ENCODE data around the gene HIF3A.
A peak's percentile ranks its signal among the peaks of the same experiment; 100 is the strongest.

The HIF3A gene

DNA sequence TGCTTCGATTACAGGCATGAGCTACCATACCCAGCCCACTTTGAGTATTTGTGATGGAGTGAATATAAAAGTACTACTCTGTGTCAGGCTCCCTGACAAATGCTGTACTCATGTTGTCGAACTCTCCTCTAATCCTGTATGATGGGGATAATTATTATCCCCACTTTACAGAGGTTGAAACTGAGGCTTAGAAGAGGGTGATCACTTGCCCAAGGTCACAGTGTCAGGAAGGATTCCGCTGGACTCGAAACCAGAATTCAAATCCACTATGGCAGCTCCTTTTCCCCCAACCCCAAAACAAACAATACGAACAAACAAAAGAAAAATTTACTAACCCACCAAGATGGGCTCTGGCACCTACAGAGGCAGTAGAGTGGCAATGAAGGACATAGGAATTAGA lies 48.3 kb downstream of the HIF3A start:
- Histone ChIP-seq H3K27ac (ENCODE audit: low read depth, low read length) (no peak overlapping the region), H3K27me3 (ENCODE audit: control insufficient read depth in 1 of 2, insufficient read depth in 2 of 2, low read length in 2 of 2) (no peaks in the 10 kb centered on the region)

DNA sequence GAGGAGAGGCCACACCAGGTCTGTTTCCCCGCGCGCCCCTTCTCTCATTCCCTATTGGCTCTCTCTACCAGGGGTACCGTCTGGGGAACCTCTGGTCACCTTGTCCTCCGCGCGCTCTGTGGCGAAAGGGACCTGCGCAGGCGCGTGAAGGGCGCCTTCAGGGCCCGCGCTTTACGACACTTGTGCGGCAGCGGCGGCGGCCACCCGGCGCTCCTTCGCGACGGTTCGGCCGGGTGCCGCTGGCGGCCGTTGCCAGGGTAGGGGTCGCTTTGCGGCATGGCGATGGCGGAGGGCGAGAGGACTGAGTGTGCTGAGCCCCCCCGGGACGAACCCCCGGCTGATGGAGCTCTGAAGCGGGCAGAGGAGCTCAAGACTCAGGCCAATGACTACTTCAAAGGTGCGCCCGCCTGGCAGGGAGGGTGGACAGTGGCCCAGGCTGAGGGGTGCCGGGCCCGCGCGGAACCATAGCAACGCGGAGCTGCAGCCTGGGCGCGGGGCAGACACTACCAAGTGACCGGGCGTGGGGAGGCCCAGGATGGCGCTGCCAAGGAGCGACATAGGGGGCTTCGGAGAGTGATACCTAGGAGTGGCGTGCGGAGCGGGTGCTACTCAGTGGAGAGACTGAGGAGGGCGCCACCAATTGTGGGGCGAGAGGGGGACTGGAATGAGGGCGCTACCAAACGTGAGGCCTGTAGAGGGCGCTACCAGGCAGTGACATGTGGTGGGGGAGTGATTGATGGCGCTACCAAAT lies 50.2 kb downstream of the HIF3A start, which contains the start of gene PPP5C:
Gene PPP5C (plus strand): TSS at position 267 of the 751 bp plus-strand sequence. CDS start 10 bp downstream, at position 277.
- Histone ChIP-seq H3K36me3 (ENCODE audit: control insufficient read depth in 1 of 2, insufficient read depth in 2 of 2, low read length in 2 of 2) (no peaks in the 10 kb centered on the region), H3K9ac (ENCODE audit: low read depth in 1 of 2, low read length in 2 of 2) (peak within 1 kb of the TSS; percentile 76 to 92), H3K27me3 (ENCODE audit: control insufficient read depth in 1 of 2, insufficient read depth in 2 of 2, low read length in 2 of 2) (no peaks in the 10 kb centered on the region), H3K9me3 (ENCODE audit: control insufficient read depth in 1 of 2, low read length in 2 of 2) (no peaks in the 10 kb centered on the region), H3K4me3 (ENCODE audit: low read depth in 1 of 2, low read length in 2 of 2) (peak within 1 kb of the TSS; percentile 95), H3K4me1 (ENCODE audit: control insufficient read depth in 1 of 2, insufficient read depth in 2 of 2, low read length in 2 of 2) (peaks cover 36 to 50% of the 10 kb centered on the region in 2 donors), H3K27ac (ENCODE audit: low read depth, low read length) (peak within 1 kb of the TSS; percentile 82)

More for the DNA sequence above, 48.3 kb downstream of the HIF3A start:
- Histone ChIP-seq H3K36me3 (ENCODE audit: control insufficient read depth in 1 of 2, insufficient read depth in 2 of 2, low read length in 2 of 2) (no peaks in the 10 kb centered on the region), H3K4me1 (ENCODE audit: control insufficient read depth in 1 of 2, insufficient read depth in 2 of 2, low read length in 2 of 2) (peaks cover 18 to 31% of the 10 kb centered on the region in 2 donors), H3K4me3 (ENCODE audit: low read depth in 1 of 2, low read length in 2 of 2) (no peak overlapping the region), H3K9me3 (ENCODE audit: control insufficient read depth in 1 of 2, low read length in 2 of 2) (no peaks in the 10 kb centered on the region), H3K9ac (ENCODE audit: low read depth in 1 of 2, low read length in 2 of 2) (no peak overlapping the region)

DNA sequence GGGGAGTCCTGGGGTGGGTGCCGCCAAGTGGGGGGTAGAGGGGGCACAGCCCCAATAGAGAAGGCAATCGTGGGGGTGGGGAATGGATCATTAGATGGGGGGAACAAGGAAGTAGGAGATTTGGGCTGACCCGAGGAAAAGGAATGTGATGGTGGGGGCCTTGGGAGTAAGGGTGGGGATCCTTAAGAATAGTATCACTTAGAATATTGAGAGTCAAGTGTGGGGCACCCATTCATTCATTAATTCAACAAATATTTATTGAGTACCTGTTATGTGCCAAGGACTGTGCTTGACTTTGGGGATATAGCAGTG lies 50.7 kb downstream of the HIF3A start:
- Histone ChIP-seq H3K9ac (ENCODE audit: low read depth in 1 of 2, low read length in 2 of 2) (peak overlapping the region; percentile 76 to 92), H3K4me3 (ENCODE audit: low read depth in 1 of 2, low read length in 2 of 2) (peak overlapping the region; percentile 95), H3K9me3 (ENCODE audit: control insufficient read depth in 1 of 2, low read length in 2 of 2) (no peaks in the 10 kb centered on the region), H3K4me1 (ENCODE audit: control insufficient read depth in 1 of 2, insufficient read depth in 2 of 2, low read length in 2 of 2) (peaks cover 37 to 52% of the 10 kb centered on the region in 2 donors), H3K27ac (ENCODE audit: low read depth, low read length) (no peak overlapping the region), H3K27me3 (ENCODE audit: control insufficient read depth in 1 of 2, insufficient read depth in 2 of 2, low read length in 2 of 2) (no peaks in the 10 kb centered on the region), H3K36me3 (ENCODE audit: control insufficient read depth in 1 of 2, insufficient read depth in 2 of 2, low read length in 2 of 2) (no peaks in the 10 kb centered on the region)

DNA sequence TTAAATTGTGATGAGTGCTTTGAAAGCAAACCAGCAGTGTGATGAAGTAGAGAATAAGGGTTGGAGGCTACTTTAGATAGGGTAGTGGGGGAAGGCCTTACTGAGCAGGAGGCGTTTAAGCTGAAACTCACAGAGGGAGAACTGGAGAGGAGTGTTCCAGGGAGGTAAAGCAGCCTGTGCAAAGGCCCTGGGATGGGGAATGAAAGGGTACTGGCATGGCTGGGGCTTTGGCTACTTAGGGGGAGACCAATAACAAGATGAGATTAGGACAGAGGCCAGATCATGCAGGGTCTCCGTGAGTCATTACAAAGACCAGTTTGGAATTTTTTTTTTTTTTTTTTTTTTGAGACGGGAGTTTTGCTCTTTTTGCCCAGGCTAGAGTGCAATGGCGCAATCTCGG lies 51.1 kb downstream of the HIF3A start:
- Histone ChIP-seq H3K36me3 (ENCODE audit: control insufficient read depth in 1 of 2, insufficient read depth in 2 of 2, low read length in 2 of 2) (peaks cover 0 to 3% of the 10 kb centered on the region in 2 donors), H3K4me1 (ENCODE audit: control insufficient read depth in 1 of 2, insufficient read depth in 2 of 2, low read length in 2 of 2) (peaks cover 37 to 52% of the 10 kb centered on the region in 2 donors), H3K27ac (ENCODE audit: low read depth, low read length) (no peak overlapping the region), H3K27me3 (ENCODE audit: control insufficient read depth in 1 of 2, insufficient read depth in 2 of 2, low read length in 2 of 2) (no peaks in the 10 kb centered on the region), H3K4me3 (ENCODE audit: low read depth in 1 of 2, low read length in 2 of 2) (peak overlapping the region; percentile 95), H3K9me3 (ENCODE audit: control insufficient read depth in 1 of 2, low read length in 2 of 2) (no peaks in the 10 kb centered on the region), H3K9ac (ENCODE audit: low read depth in 1 of 2, low read length in 2 of 2) (peak overlapping the region in 1 of 2 donors; percentile 9)

DNA sequence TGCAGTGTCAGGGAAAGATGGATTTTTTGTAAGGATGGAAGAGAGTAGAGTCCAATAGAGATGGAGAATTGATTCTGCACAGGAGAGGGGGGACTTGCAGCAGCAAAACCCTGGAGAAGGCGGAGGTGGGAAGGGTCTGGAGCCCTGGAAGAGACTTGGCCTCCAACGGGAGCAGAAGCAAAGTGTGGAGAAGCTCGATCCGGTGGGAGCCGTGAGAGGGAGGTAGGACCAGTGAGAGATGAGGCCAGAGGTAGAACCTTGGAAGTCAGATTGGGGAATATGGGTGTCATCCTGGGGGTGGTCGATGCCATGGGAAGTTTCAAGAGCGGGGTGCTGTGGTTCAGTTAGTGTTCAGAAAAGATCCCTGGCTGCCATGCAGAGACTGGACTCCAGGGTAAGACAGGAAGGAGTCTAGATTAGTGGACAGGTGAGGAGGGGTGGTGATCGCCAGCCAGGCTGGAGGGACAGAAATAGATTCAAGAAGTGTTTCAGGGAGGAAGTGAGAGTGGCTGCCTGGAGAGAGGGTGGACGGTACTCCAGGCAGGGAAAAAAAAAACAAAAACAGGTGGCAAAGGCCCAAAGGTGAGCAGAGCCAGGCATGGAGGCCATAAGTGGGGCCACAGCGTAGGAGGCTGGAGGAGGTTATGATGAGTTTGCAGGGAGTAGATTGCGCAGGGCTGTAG lies 52.6 kb downstream of the HIF3A start:
- H3K4me1 ChIP-seq (ENCODE audit: control insufficient read depth in 1 of 2, insufficient read depth in 2 of 2, low read length in 2 of 2) = peaks cover 37 to 52% of the 10 kb centered on the region in 2 donors
- peak overlapping the region in 1 of 2 donors; percentile 40 for H3K4me3 ChIP-seq (ENCODE audit: low read depth in 1 of 2, low read length in 2 of 2)
- H3K27me3 ChIP-seq (ENCODE audit: control insufficient read depth in 1 of 2, insufficient read depth in 2 of 2, low read length in 2 of 2) = no peaks in the 10 kb centered on the region
- H3K9ac ChIP-seq (ENCODE audit: low read depth in 1 of 2, low read length in 2 of 2) = no peak overlapping the region
- no peak overlapping the region for H3K27ac ChIP-seq (ENCODE audit: low read depth, low read length)
- H3K9me3 ChIP-seq (ENCODE audit: control insufficient read depth in 1 of 2, low read length in 2 of 2) = no peaks in the 10 kb centered on the region
- peaks cover 5 to 15% of the 10 kb centered on the region in 2 donors for H3K36me3 ChIP-seq (ENCODE audit: control insufficient read depth in 1 of 2, insufficient read depth in 2 of 2, low read length in 2 of 2)

DNA sequence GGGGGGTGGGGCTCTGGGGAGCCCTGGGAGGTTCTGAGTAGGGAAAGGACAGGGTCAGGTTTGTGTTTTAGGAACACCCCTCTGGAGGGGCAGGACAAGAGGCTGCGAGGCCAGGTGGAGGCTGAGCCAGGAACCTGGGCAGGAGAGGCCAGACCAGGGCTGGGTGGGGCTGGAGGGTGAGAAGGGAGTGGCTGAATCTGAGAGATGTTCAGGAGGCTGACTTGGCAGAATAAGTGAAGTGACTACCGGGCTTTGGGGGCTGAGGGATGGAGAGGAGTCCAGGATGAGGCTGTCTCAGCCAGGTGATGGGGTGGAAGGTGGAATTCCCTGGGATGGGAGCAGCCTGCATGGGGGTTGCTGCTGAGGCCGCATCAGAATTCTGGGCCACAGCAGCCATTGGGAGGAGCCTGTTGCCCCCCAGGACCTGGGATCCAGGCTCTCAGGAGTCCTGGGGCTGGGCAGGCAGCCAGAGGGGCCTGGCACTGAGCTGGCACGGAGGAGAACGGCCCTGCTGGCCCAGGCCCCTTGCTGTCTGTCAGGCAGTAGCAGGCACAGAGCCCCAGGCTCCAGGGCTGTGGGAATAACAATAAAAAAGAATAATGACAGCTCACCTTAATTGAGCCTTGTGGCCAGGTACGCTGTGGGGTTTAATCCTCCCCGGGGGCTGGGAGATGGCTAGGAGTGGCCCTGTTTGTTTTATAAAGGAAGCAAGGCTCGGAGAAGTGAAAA lies 53.4 kb downstream of the HIF3A start:
- H3K9ac ChIP-seq (ENCODE audit: low read depth in 1 of 2, low read length in 2 of 2) = peak overlapping the region in 1 of 2 donors; percentile 35
- no peak overlapping the region for H3K27ac ChIP-seq (ENCODE audit: low read depth, low read length)
- peaks cover 40 to 56% of the 10 kb centered on the region in 2 donors for H3K4me1 ChIP-seq (ENCODE audit: control insufficient read depth in 1 of 2, insufficient read depth in 2 of 2, low read length in 2 of 2)
- no peaks in the 10 kb centered on the region for H3K9me3 ChIP-seq (ENCODE audit: control insufficient read depth in 1 of 2, low read length in 2 of 2)
- H3K4me3 ChIP-seq (ENCODE audit: low read depth in 1 of 2, low read length in 2 of 2) = peak overlapping the region in 1 of 2 donors; percentile 32
- peaks cover 9 to 23% of the 10 kb centered on the region in 2 donors for H3K36me3 ChIP-seq (ENCODE audit: control insufficient read depth in 1 of 2, insufficient read depth in 2 of 2, low read length in 2 of 2)
- no peaks in the 10 kb centered on the region for H3K27me3 ChIP-seq (ENCODE audit: control insufficient read depth in 1 of 2, insufficient read depth in 2 of 2, low read length in 2 of 2)

DNA sequence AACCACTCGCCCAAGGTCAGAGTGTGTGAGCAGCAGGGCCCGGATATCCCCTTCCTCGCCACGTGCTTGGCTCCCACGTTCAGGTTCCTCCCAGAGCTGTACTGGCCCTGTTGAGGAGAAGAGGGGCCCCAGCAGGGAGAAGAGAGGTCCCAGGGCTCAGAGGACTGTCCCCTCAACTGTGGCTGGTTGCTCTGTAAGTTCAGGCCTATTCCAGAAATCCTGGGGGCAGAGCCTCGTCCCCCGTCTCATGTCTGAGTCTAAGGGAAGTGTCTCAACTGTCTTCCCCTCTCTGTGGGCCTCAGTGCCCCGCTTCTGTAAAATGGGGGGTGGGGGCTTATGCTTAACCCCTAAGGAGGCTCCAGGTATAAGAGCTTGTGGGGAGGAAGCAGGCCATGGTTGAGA lies 53.9 kb downstream of the HIF3A start:
- H3K27me3 ChIP-seq (ENCODE audit: control insufficient read depth in 1 of 2, insufficient read depth in 2 of 2, low read length in 2 of 2) = no peaks in the 10 kb centered on the region
- no peaks in the 10 kb centered on the region for H3K9me3 ChIP-seq (ENCODE audit: control insufficient read depth in 1 of 2, low read length in 2 of 2)
- no peak overlapping the region for H3K27ac ChIP-seq (ENCODE audit: low read depth, low read length)
- H3K36me3 ChIP-seq (ENCODE audit: control insufficient read depth in 1 of 2, insufficient read depth in 2 of 2, low read length in 2 of 2) = peaks cover 9 to 24% of the 10 kb centered on the region in 2 donors
- peak overlapping the region in 1 of 2 donors; percentile 35 for H3K9ac ChIP-seq (ENCODE audit: low read depth in 1 of 2, low read length in 2 of 2)
- H3K4me1 ChIP-seq (ENCODE audit: control insufficient read depth in 1 of 2, insufficient read depth in 2 of 2, low read length in 2 of 2) = peaks cover 44 to 60% of the 10 kb centered on the region in 2 donors
- peak overlapping the region; percentile 32 to 40 for H3K4me3 ChIP-seq (ENCODE audit: low read depth in 1 of 2, low read length in 2 of 2)

DNA sequence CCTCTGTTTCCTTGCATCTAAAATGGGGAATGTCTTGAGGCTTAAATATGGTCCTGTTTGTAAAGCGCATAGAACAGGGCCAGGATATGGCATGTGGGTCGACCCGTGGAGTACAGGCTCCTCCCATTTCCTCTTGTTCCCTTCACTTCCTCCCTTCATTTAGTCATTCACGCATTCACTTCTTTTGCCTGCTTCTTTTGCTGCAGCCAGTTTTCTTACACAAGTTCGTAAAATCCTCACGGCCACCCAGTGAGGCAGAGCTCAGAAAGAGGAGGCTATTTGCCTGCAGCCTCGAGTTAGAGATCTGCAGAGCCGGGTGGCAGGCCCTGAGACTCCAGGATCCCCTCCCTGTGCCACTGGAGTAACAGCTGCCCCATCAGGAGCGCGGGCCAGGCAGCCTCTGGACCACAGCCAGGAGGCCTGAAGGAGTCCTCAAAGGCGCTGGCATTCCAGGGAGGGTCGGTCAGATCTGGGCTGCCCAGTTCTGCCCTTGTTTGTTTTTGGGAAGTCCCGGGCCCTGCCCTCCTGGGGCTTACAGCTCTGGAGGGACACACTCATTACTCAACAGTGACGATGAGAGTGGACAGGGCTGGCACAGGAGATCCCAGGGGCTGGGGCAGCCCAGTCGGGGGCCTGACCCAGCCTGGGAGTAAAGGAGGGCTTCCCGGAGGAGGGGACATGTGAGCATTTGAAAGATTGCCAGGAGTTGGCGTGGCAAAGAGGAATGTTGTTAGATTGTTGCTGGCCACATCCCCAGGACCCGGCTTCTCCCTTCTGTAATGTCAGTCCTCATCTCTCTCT lies 54.6 kb downstream of the HIF3A start:
- H3K4me3 ChIP-seq (ENCODE audit: low read depth in 1 of 2, low read length in 2 of 2) = peak overlapping the region; percentile 32 to 40
- H3K9me3 ChIP-seq (ENCODE audit: control insufficient read depth in 1 of 2, low read length in 2 of 2) = no peaks in the 10 kb centered on the region
- no peak overlapping the region for H3K27ac ChIP-seq (ENCODE audit: low read depth, low read length)
- no peaks in the 10 kb centered on the region for H3K27me3 ChIP-seq (ENCODE audit: control insufficient read depth in 1 of 2, insufficient read depth in 2 of 2, low read length in 2 of 2)
- H3K4me1 ChIP-seq (ENCODE audit: control insufficient read depth in 1 of 2, insufficient read depth in 2 of 2, low read length in 2 of 2) = peaks cover 44 to 65% of the 10 kb centered on the region in 2 donors
- H3K9ac ChIP-seq (ENCODE audit: low read depth in 1 of 2, low read length in 2 of 2) = no peak overlapping the region
- H3K36me3 ChIP-seq (ENCODE audit: control insufficient read depth in 1 of 2, insufficient read depth in 2 of 2, low read length in 2 of 2) = peaks cover 9 to 30% of the 10 kb centered on the region in 2 donors

DNA sequence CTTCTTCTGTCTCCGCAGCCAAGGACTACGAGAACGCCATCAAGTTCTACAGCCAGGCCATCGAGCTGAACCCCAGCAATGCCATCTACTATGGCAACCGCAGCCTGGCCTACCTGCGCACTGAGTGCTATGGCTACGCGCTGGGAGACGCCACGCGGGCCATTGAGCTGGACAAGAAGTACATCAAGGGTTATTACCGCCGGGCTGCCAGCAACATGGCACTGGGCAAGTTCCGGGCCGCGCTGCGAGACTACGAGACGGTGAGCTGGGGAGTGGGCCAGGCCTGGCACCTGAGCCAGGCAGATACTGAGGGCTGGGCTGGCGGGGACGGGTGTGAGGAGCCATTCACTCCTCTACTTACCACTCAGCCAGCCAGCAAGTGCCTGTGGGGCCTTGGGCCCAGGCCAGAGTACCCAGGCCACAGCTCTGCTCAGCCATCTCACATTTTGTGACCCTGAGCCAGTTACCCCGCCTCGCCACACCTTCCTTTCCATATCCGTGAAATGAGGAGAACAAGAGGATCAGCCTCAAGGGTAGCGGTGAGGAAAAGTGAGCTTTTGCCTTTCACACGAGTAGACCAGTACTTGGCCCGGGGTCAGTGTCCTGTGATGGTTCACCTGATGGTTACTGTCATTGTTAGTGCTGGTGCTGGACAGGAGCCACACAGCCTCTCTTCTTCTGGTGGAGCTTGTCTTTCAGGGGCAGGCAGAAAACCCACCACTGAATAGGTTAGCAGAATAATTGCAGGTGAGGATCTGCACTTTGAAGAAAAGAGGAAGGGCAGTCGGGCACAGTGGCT lies 57.1 kb downstream of the HIF3A start:
- Histone ChIP-seq H3K4me1 (ENCODE audit: control insufficient read depth in 1 of 2, insufficient read depth in 2 of 2, low read length in 2 of 2) (peaks cover 42 to 55% of the 10 kb centered on the region in 2 donors), H3K36me3 (ENCODE audit: control insufficient read depth in 1 of 2, insufficient read depth in 2 of 2, low read length in 2 of 2) (peaks cover 9 to 38% of the 10 kb centered on the region in 2 donors), H3K4me3 (ENCODE audit: low read depth in 1 of 2, low read length in 2 of 2) (no peak overlapping the region)

More for the DNA sequence above, 57.1 kb downstream of the HIF3A start:
- Histone ChIP-seq H3K27me3 (ENCODE audit: control insufficient read depth in 1 of 2, insufficient read depth in 2 of 2, low read length in 2 of 2) (no peaks in the 10 kb centered on the region), H3K9ac (ENCODE audit: low read depth in 1 of 2, low read length in 2 of 2) (no peak overlapping the region), H3K27ac (ENCODE audit: low read depth, low read length) (no peak overlapping the region), H3K9me3 (ENCODE audit: control insufficient read depth in 1 of 2, low read length in 2 of 2) (no peaks in the 10 kb centered on the region)

Data from duodenal mucosa (tissue), 2 donors.